ENCODE results near the gene IRF1. TPM values are rescaled to one million over a fixed set of nuclear protein-coding genes. Genes with fewer than 3 reads are reported as not detected.
"Not testable (repeated sequence)": the region's sequence is repeated elsewhere in the genome, so short reads cannot be mapped to it uniquely, and the experiment has no call there.

The IRF1 gene
- total RNA-seq, 2 donors from 2014 or later = 42.2 to 47.0 TPM

DNA sequence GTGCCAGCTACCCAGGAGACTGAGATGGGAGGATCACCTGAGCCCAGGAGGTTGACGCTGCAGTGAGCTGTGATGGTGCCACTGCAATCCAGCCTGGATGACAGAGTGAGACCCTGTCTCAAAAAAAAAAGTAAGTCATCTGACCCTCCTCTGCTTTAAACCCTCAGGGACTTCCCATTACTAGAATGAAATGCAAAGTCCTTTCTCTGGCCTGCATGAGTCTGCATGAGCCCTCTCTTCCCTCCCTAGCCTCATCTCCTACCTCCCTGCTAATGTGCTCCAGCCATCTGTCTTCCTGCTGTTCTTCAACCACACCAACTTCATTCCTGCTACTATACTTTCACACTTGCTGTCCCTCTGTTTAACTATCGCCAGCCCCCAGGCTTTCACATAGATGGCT is 37.4 kb upstream of the IRF1 start:
- intact Hi-C loops (cut with DNase I) = loop anchor here (10.0 kb wide), 1 partner anchor 297 kb away; no protein-coding TSS in a partner anchor
- no peak for TF ChIP-seq POLR2AphosphoS5 (IDR thresholded peaks at IDR 0.05)
- TF ChIP-seq, protein P1, sequence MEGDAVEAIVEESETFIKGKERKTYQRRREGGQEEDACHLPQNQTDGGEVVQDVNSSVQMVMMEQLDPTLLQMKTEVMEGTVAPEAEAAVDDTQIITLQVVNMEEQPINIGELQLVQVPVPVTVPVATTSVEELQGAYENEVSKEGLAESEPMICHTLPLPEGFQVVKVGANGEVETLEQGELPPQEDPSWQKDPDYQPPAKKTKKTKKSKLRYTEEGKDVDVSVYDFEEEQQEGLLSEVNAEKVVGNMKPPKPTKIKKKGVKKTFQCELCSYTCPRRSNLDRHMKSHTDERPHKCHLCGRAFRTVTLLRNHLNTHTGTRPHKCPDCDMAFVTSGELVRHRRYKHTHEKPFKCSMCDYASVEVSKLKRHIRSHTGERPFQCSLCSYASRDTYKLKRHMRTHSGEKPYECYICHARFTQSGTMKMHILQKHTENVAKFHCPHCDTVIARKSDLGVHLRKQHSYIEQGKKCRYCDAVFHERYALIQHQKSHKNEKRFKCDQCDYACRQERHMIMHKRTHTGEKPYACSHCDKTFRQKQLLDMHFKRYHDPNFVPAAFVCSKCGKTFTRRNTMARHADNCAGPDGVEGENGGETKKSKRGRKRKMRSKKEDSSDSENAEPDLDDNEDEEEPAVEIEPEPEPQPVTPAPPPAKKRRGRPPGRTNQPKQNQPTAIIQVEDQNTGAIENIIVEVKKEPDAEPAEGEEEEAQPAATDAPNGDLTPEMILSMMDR (IDR thresholded peaks at IDR 0.05) = no peak
- TF ChIP-seq POLR2A (IDR thresholded peaks at IDR 0.05) = no peak

DNA sequence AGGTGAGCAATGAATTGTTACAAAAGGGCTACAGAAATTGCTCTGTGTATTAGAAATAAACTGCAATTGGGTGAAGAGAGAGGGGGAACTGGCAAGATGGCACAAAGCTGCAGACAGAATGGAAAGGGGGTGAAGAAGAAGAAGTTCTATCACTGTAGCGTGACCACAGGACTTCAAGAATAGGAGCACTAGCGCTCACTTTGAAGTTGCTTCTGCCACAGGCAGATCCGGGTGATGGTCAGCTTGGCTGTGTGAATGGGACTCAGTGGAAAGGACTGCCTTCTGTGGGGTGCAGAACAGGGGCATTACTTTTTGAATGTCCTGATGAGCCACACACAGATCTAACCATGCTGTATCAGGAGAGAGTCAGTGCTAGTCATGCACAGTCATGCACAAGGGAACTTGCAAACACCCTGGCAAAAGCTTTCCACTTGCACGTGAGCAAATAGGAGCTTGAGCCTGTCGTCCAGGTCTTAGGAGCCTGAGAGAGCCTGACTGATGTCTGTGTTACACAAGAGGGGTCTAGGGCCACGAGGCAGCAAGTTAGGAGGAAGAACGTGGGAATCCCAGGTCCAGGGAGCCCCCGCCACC is 36.5 kb upstream of the IRF1 start:
- TF ChIP-seq POLR2A (IDR thresholded peaks at IDR 0.05) (no peak), POLR2AphosphoS5 (IDR thresholded peaks at IDR 0.05) (no peak)
- TF ChIP-seq, protein P1 (IDR thresholded peaks at IDR 0.05) = peak in 1 of 4 experiments; percentile 6
- H3K27ac ChIP-seq = no peak overlapping the region
- no peaks in the 10 kb centered on the region for H3K27me3 ChIP-seq (replicated peaks; ENCODE audit: insufficient read depth)
- DNase-seq (ENCODE audit: low spot score) = no peak
- no peak overlapping the region for H3K4me3 ChIP-seq
- no peaks in the 10 kb centered on the region for H3K4me1 ChIP-seq (replicated peaks)
- no peaks in the 10 kb centered on the region for H3K36me3 ChIP-seq
- H3K9me3 ChIP-seq = no peaks in the 10 kb centered on the region
- intact Hi-C loops (cut with DNase I) = loop anchor here (10.0 kb wide), 1 partner anchor 298 kb away; no protein-coding TSS in a partner anchor
- WGBS = 63% methylated on average over 8 of the region's 8 CpGs

More for the DNA sequence above, 37.4 kb upstream of the IRF1 start:
- H3K9me3 ChIP-seq = no peaks in the 10 kb centered on the region
- 88% methylated on average over 2 of the region's 2 CpGs for whole genome bisulfite sequencing
- no peaks in the 10 kb centered on the region for H3K27me3 ChIP-seq (replicated peaks; ENCODE audit: insufficient read depth)
- H3K4me1 ChIP-seq (replicated peaks) = no peaks in the 10 kb centered on the region
- H3K36me3 ChIP-seq = no peaks in the 10 kb centered on the region
- H3K27ac ChIP-seq = no peak overlapping the region
- H3K4me3 ChIP-seq = no peak overlapping the region
- DNase-seq (ENCODE audit: low spot score) = no peak

DNA sequence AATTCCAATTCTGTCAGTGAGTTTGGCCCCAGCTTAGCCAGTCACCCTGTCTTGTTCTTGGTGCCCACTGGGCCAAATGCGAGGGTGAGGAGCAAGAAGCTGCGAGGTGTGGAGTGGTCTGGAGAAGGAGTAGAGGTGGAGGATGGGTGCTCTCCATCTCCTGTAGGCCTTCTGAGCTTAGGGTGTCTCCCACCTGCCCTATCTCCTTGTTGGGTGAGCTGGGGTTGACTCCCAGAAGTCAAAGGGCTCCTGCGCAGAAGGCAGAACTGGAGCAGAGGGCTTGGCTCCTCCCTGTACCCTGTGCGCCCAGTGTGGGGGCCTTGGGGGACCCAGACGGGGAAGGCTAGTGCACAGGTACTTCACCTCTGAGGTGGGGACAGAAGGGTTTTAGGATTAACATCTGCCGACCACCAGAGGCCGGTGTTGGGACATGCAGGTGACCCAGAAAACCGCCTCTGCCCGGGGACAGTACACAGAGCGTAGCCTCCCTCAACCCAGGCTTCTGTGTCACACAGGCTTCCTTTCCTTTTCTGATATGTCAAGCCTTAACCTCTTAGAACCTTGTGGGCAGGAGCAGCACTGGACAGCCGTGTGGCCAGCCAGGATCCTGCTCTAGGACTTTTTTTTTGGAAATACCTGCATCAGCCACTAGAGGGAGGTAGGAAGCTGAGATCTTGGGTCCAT is 35.9 kb upstream of the IRF1 start:
- H3K4me3 ChIP-seq = no peak overlapping the region
- no peaks in the 10 kb centered on the region for H3K4me1 ChIP-seq (replicated peaks)
- no peaks in the 10 kb centered on the region for H3K9me3 ChIP-seq
- no peaks in the 10 kb centered on the region for H3K27me3 ChIP-seq (replicated peaks; ENCODE audit: insufficient read depth)
- no peak for TF ChIP-seq POLR2AphosphoS5 (IDR thresholded peaks at IDR 0.05)
- TF ChIP-seq, protein P1 (IDR thresholded peaks at IDR 0.05) = peak; percentile 69 to 85 (median 72)
- DNase-seq (ENCODE audit: low spot score) = peak; percentile 31
- WGBS = 39% methylated on average over 11 of the region's 11 CpGs
- no peak overlapping the region for H3K27ac ChIP-seq
- no peaks in the 10 kb centered on the region for H3K36me3 ChIP-seq
- intact Hi-C loops (cut with DNase I) = loop anchor here (10.0 kb wide), 1 partner anchor 298 kb away; no protein-coding TSS in a partner anchor

DNA sequence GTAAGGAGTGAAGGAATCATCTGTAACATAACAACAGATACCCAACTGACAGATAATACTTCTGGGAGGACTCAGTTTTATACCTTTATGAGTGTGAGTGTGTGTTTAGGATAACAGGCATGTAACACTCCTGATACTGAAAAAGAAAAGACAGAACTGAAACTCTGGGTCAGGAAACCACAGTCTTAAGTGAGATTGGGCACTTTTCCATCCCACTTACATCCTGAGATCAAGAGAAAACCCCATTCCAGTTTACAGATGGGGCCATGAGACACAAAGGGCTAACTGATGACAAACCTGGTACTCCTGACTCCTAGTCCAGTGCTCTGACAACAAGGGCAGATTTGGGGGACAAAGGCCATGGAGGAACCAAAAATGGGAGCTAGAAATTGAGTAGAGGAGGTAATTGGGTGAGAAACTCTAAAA is 34.7 kb upstream of the IRF1 start:
- H3K27me3 ChIP-seq (replicated peaks; ENCODE audit: insufficient read depth) = no peaks in the 10 kb centered on the region
- no peaks in the 10 kb centered on the region for H3K9me3 ChIP-seq
- no peaks in the 10 kb centered on the region for H3K4me1 ChIP-seq (replicated peaks)
- H3K36me3 ChIP-seq = no peaks in the 10 kb centered on the region
- no peak for DNase-seq (ENCODE audit: low spot score)
- TF ChIP-seq, protein P1 (IDR thresholded peaks at IDR 0.05) = no peak
- TF ChIP-seq POLR2AphosphoS5 (IDR thresholded peaks at IDR 0.05) (no peak), POLR2A (IDR thresholded peaks at IDR 0.05) (no peak)
- no peak overlapping the region for H3K27ac ChIP-seq
- no peak overlapping the region for H3K4me3 ChIP-seq
- intact Hi-C loops (cut with DNase I) = loop anchor here (10.0 kb wide), 1 partner anchor 299 kb away; no protein-coding TSS in a partner anchor

DNA sequence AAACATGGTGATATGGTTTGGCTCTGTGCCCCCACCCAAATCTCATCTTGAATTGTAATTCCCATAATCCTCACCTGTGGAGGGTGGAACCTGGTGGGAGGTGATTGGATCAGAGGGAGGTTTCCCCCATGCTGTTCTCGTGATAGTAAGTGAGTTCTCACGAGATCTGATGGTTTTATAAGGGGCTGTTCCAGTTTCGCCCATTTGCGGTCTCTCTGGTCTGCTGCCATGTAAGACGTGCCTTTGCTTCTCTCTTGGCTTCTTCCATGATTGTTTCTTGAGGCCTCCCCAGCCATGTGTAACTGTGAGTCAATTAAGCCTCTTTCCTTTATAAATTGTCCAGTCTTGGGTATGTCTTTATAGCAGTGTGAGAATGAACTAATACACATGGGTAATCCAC is 34.3 kb upstream of the IRF1 start:
- not testable (repeated sequence) for H3K9me3 ChIP-seq; DNase-seq (ENCODE audit: low spot score); H3K36me3 ChIP-seq; H3K4me1 ChIP-seq (replicated peaks); H3K27ac ChIP-seq; H3K27me3 ChIP-seq (replicated peaks; ENCODE audit: insufficient read depth); H3K4me3 ChIP-seq
- intact Hi-C loops (cut with DNase I) = loop anchor here (10.0 kb wide), 1 partner anchor 300 kb away; no protein-coding TSS in a partner anchor
- WGBS = 87% methylated on average over 5 of the region's 5 CpGs

DNA sequence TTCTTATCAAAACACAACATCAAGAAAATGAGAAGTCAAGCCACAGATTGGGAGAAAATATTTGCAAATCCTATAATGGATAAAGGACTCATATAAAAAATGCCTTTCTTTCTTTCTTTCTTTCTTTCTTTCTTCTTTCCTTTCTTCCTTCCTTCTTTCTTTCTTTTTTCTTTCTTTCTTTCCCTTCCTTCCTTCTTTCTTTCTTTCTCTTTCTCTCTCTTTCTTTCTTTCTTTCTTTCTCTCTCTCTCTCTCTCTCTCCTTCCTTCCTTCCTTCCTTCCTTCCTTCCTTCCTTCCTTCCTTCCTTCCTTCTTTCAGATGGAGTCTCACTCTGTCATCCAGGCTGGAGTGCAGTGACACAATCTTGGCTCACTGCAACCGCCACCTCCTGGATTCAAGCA is 31.5 kb upstream of the IRF1 start:
- not testable (repeated sequence) for H3K4me1 ChIP-seq (replicated peaks); H3K27ac ChIP-seq; H3K9me3 ChIP-seq; DNase-seq (ENCODE audit: low spot score); H3K4me3 ChIP-seq; H3K36me3 ChIP-seq; H3K27me3 ChIP-seq (replicated peaks; ENCODE audit: insufficient read depth)
- intact Hi-C loops (cut with DNase I) = loop anchor here (10.0 kb wide), 1 partner anchor 303 kb away; no protein-coding TSS in a partner anchor
- 100% methylated on average over 1 of the region's 1 CpG for WGBS

DNA sequence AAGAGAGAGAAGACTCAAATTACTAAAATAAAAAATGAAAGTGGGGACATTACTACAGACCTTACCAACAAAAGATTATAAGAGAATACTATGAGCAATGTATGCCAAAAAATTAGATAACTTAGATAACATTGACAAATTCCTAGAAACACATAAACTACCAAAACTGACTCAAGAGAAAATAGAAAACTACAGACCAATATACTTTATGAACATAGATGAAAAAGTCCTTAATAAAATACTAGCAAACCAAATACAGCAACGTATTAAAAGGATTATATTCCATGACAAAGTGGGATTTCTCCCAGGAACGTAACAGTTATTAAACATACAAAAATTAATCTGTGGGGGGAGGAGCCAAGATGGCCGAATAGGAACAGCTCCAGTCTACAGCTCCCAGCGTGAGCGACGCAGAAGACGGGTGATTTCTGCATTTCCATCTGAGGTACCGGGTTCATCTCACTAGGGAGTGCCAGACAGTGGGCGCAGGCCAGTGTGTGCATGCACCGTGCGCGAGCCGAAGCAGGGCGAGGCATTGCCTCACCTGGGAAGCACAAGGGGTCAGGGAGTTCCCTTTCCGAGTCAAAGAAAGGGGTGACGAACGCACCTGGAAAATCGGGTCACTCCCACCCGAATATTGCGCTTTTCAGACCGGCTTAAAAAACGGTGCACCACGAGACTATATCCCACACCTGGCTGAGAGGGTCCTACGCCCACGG is 23.2 kb upstream of the IRF1 start:
- 93% methylated on average over 8 of the region's 25 CpGs for WGBS
- H3K4me1 ChIP-seq (replicated peaks); H3K4me3 ChIP-seq; H3K27ac ChIP-seq; H3K36me3 ChIP-seq; H3K9me3 ChIP-seq; DNase-seq (ENCODE audit: low spot score); intact Hi-C loops (cut with DNase I); H3K27me3 ChIP-seq (replicated peaks; ENCODE audit: insufficient read depth): not testable (repeated sequence)

Measured in prostate gland (tissue), 2 donors.